Measurements from ENCODE around the gene TMEM240.

The TMEM240 gene

DNA sequence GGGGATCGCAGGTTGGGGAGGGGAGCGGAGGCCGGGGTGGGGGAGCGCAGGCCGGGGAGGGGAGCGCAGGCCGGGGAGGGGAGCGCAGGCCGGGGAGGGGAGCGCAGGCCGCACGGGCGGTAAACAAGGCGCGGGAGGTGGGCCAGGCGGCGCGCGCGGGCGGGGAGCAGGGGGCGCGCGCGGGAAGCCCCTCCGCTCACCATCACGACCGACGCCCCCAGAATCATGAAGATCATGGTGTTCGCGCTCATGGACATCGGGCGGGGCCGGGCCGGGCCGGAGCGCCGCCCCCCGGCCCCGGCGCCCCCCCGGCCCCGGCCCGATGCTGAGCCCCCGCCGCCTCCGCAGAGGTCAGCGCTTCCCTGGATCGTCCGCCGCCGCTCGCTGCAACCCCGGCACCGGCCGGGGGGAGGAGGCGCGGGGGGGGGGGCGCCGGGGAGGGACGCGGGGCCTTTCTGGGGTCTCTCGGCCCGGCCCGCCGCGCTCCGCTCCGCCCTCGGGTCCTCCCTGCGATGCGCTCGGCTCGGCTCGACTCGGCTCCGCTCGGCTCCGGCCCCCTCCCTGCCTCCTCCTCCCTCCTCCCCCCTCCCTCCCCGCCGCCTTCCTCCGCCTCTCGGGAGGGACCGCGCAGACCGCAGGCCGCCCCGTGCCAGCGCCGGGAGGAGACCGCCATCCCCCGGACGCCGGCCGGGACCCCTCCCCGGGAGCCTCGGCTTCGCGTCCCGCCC, at the start of gene TMEM240:
Gene TMEM240 (minus strand): TSS at position 535 of the 728 bp plus-strand sequence. CDS start 278 bp downstream, at position 257.
- DNase-seq (ENCODE audit: insufficient read length, low spot score) = peak; percentile 72
- FAIRE-seq = peak; percentile 4

DNA sequence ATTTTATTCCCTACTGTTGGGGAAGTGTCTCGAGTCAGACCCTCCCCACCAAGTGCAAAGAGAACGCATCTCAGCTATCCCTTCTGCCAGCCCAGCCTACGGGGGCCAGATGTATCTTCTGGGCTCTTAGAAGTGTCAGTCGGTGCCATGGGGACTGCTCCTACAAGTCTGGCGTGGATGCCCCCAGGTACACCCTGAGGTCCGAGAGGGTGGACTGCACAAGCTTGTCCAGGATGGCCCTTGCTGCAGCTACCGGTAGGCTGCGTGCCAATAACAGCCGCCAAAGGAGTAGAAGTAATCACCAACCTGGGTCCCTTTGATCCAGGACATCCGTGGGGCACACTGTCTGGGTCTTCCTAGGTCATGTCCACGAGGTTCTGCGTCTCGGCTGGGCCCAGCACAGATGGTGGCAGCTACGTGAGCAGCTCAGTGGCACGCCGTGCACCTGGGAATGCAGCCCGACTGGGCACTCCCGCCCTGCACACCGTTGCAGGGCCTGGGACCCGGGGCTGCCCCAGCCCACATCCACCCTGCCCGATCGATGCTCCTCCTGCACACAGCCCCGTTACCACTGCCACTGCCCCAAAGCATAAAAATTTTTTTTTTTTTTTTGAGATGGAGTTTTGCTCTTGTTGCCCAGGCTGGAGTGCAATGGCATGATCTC, 43.1 kb upstream of the TMEM240 start:
- no peak for DNase-seq (ENCODE audit: insufficient read length, low spot score)
- no peak for FAIRE-seq

DNA sequence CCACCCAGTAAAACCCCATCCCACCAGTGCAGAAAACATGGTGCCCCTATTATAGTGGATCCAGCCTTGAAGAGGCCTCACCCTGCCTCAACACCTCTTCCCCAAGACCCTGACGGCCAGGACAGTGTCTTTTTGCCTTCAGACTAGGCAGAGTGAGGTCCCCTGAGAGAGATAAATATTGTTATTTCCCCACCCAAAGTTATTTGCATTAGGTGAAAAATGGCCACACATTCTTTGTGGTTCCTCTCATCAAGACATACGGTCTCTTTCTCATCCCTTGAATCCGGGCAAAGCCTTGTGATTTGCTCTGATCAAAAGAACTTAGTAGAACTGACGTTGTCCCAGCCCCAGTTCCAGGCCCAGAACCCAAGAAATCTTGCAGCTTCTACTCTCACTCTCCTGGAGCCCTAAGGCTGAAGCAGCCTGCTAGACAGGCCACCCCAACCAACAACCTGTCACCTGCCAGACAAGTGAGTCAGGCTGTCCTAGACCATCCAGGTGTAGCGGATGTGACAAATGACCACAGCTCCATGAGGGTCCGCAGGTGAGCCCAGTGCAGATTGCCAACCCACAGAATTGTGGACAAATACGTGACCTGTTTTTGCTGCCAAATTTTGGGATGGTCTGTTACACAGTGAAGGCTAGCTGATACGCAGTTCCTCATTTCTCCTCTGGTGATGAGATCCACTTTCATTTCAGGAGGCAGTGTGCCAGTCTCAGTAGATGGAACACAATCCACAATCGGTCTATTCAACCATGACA, 42.3 kb upstream of the TMEM240 start:
- FAIRE-seq (no peak), DNase-seq (ENCODE audit: insufficient read length, low spot score) (no peak)

DNA sequence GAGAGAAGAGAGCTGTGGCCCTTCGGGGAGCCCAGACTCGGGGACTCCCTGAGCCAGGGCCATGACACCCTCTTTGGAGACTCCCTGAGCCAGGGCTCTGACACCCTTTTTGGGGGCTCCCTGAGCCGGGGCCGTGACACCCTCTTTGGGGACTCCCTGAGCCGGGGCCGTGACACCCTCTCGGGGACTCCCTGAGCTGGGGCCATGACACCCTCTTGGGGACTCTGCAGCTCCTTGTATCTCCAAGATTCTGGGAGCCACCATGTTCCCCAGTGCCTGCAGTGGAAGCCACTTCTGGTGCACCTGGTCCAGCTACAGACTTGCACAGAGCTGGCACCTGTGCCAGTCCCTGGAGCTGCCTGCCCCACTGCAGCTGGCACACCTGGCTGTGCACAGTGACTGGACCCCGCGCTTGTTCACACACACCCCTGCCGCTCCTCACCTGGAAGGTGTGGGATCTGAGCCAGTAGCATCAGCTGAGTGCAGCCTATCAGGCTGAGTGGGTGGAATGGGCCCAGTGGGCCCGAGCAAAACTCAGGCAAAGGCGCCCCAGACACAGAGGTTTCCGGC, 38.0 kb upstream of the TMEM240 start:
- FAIRE-seq (no peak), DNase-seq (ENCODE audit: insufficient read length, low spot score) (no peak)

DNA sequence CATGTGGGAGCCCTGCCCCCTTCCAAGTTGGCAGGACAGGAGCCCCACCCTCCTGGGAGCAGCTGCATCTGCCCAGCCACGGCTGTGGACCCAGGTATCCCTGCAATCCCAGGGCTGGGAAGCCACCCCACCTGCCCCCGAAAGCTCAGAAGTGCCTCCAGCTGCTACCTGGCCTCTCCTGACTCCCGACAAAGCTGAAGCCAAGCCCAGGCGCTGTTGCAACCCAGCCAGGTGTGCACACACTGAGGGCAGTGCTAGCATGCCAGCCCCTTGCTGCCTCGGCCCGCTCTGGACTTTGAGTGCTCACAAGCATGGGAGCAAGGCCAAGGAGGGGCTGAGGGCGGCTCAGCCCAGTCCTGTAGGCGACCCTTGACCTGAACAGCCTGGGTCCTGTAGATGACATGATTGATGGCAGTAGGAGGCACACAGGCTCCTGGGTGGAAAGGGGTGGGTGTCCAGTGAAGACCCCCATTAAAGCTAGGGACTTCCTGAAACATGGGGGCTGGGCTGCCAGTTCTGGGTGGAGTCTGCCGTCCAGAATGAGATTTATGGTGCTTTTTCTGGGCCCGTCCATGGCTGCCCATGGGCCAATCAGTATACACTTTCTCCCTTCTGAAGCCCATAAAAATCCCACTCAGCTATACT, 37.1 kb upstream of the TMEM240 start:
- no peak for DNase-seq (ENCODE audit: insufficient read length, low spot score)
- FAIRE-seq = no peak

DNA sequence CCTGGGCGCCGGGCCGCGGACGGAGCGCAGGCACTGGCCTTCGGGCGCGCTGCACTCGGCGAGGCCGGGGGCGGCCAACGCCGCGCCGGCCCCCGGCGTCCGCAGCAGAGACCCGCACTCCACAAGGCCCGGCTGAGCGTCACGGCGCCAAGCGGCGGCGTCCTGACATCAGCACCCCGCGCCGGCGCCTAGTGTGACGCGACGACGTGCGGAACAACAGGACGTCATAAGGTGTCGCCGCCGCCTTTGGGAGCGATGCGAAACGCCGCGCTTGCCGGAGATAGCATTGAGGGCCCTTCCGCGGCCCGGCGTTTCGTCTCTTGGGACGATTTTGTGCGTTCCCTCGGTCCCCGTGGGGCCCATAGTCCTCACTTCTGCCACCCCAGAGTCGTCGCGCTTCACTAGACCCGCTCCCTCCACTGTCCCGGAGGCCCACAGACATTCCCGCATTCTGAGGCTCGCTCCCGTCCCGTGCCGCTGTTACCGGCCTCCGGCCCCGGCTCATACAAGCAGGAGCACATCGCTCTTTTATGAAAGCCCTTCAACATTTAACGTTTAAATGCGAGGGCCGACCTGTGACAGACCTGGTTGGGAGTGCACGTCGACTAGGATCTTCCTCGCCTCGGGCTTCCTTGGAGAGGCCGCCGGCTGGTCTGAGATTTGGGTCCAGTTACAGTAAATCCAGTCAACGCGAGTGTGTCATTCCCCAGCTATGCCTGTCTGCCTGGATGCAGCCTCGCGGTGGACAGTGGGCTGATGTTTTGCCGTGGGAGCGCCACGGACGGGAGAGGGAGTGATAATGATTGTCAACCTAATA, 34.5 kb upstream of the TMEM240 start, which contains the start of gene SSU72:
Gene SSU72 (minus strand): TSS at position 143 of the 817 bp plus-strand sequence. CDS start 306 bp downstream, outside the sequence.
- peak; percentile 81 for FAIRE-seq
- DNase-seq (ENCODE audit: insufficient read length, low spot score) = peak; percentile 89

DNA sequence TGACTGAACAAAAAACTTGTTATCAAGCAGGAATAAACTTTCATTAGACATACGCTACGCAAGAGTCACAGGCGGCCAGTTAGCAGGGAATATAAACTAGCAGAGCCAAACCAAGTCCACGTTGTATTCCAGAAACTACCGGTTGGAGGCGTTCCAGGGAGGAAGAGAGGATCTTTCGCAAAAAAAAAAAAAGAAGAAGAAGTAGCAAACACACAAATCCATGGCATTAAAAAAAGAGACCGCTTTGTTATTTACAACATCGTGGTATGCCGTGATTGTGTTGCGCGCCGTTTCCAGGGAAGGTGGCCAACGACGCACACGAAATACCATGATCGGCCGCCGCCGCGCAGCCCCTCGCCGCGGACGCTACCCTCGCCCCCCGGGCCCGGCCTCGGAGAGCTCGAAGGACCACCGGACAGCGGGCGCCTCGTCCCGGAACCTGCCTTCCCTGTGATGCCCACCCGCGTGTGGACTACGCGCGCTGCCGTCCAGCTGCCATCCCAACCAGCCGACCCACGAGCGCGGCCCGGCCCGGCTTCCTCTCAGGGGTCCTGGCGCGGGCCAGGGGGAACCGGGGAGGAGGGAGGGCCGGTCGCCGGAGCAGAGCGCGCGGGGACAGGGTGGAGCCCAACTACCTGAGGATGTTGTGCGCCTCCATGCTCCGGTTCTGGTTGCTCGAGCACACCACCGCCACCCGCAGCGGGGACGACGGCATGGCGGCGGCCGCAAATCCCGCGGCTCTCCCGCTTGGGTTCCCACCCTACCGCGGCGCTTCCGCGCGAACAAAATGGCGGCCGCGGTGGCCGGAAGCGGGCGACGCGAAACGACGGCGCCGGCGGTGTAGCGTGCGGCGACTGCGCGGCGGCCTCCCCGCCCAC, 33.7 kb upstream of the TMEM240 start:
- no peak for FAIRE-seq

DNA sequence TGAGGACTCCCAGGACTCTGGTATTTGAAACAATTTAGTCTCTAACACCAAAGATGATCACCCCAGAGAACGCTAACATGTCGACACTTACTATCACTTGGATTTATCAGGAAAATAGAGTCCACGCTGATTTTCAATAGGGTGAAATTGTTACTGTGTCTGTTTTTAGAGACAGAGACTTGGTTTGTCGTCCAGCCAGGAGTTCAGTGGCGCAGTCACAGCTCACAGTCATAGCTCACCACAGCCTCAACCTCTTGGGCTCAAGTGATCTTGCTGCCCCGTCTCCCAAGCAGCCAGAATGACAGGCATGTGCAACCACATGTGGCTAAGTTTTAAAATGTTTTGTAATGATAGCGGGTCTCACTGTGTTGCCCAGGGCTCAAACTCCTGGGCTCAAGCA, 28.9 kb upstream of the TMEM240 start:
- no peak for DNase-seq (ENCODE audit: insufficient read length, low spot score)
- no peak for FAIRE-seq

More for the DNA sequence above, 33.7 kb upstream of the TMEM240 start:
- DNase-seq (ENCODE audit: insufficient read length, low spot score) = peak; percentile 67

DNA sequence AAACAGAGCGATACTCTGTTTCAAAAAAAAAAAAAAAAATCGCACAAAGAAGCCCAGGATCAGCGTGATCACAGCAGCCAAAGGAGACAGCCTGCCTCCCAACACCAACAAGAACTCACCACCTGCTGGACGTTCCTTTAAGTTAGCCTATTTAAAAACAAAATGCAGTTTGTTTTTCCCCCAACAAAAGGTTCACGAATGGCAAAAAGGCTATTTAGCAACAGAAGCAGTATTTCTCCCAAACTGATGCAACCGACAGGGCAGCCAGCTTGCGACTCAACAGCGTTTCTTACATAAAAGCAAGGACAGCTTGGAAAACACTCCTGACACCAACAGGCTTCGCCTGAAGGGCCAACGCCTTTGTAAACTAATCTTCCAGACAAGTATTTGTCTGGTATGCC, 27.5 kb upstream of the TMEM240 start:
- no peak for FAIRE-seq
- DNase-seq (ENCODE audit: insufficient read length, low spot score) = no peak

DNA sequence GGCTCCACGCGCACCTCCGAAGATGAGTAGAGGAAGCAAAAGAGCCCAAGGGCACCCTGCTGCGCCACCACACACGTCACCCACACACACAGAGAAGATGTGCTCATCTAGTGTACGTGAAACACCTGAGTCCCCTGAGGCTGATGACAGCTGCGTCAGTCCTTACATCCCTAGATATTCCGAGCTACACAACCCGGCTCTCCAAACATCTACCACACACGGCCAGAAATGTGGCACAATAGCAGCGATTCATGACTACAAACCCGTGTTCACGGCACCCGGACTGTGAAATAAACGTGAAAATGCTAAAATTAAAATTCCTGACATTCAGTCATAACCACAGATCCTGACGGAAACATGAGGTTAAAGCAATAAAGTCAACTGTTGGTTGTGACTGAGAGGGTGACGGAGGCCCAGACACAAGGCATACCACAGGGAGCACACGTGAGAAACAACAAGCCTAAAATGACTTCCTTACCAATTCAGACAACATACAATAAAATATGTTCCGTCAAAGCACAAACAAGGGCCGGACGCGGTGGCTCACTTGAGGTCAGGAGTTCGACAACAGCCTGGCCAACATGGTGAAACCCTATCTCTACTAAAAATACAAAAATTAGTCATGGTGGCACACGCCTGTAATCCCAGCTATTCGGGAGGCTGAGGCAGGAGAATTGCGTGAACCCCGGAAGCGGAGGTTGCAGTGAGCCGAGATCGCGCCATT, 26.9 kb upstream of the TMEM240 start:
- no peak for DNase-seq (ENCODE audit: insufficient read length, low spot score)
- FAIRE-seq = no peak

DNA sequence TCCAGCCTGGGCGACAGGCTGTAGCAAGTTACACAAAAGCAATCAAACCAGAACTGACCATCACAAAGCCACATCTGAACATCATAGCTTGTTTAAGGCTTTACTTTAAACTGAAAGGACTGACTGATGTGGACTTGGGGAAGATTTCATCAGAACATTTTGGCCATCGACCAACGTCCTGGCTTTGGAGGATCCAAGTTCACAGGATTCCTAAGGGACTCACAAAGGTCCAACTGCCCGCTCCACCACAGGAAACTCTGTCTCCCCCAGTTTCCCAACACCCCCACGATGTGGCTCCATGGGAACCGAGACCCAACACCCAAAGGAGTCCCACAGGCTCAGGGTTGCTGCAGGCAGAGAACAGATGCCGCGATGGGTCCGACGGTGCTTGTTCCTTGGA, 24.9 kb upstream of the TMEM240 start:
- no peak for FAIRE-seq
- no peak for DNase-seq (ENCODE audit: insufficient read length, low spot score)

DNA sequence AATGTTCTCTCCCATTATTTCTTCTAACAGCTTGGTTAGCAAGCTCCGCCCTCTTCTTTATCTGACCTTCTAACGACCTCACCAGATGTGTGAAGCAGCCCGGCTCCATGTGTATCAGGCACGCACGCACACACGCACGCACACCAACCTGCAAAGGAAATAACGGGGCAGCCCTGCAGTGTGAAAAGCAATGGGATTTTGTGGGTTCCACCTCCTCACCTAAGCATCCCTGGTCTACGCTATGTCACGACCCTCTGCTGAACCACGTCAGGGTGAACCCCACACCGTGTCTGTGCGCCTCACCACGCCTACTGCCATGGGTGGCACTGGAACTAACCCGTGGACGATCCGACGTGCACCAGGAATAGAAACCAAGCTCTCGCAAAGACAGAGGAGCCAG, 23.8 kb upstream of the TMEM240 start:
- FAIRE-seq = no peak
- no peak for DNase-seq (ENCODE audit: insufficient read length, low spot score)

DNA sequence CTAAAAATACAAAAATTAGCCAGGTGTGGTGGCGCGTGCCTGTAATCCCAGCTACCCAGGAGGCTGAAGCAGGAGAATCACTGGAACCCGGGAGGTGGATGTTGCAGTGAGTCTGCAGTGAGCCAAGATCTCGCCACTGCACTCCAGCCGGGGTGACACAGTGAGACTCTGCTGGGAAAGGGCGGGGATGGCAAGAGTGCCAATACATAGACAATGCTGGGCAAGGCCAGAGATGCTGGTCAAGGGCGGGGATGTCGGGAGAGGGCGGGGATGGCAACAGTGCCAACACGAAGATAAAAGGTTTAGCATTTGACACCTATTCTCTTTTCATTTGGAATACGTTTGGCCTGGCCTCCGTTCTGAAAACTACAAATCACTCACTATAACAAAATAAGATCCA, 23.3 kb upstream of the TMEM240 start:
- FAIRE-seq (no peak), DNase-seq (ENCODE audit: insufficient read length, low spot score) (no peak)

DNA sequence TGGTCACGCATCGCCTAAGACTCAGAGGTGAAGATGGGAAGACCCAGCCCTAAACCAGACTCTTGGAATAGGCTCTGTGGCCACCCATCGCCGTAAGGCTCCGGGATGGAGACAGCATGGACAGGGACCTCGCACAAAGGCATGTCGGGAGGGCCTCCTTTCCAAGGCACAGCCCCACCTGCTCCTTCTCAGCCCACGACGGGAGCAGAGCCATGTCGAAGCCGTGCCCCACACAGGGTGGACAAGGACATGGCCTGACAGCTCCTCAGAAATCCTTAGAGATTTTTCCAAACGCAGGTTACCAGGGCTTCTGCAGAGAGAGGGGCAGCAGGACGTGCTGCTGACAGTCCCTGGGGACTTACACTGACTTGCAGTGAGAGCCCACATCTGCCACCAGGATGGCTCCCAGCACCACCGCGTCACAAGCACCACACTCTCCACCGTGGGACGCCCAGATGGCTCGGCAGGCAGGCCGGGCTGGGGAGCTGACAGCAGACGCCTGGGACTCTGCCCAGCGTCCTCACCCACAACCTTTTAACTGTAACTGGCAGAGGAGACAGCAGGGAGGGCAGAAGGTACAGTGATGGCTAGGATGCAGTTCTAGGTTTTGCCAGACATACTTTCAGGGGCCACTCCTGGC, 22.3 kb upstream of the TMEM240 start:
- FAIRE-seq (no peak), DNase-seq (ENCODE audit: insufficient read length, low spot score) (no peak)

DNA sequence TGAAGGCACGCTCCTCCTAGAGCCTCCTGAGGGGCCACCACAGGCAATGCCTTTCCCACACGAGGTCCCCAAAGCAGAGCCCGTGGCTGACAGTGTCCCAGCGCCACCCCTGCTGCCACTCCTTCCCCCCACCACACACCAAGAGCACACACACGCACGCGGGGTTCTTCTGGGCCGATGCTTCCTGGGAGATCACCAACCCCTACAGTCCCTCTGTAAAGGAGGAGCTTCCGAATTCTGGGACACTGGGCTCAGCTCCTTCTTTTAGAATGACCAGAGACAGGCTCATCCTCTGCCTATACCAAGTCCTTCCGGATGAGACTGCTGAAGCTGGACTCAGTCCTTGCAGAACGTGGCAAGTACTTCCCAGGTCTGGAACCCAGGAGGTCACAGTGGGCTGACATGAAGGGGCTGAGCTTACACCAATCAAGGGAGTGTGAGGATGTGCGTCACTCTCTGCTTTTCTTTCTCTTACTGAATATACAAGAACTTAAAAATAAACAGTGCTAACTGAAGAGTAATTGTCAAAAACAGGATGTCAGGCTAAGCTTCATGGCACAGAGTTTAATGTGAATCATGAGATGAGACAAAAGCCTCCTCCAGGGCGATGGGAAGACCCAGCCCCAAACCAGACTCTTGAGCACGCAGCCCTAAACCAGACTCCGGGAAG, 21.5 kb upstream of the TMEM240 start:
- FAIRE-seq = no peak
- DNase-seq (ENCODE audit: insufficient read length, low spot score) = no peak

DNA sequence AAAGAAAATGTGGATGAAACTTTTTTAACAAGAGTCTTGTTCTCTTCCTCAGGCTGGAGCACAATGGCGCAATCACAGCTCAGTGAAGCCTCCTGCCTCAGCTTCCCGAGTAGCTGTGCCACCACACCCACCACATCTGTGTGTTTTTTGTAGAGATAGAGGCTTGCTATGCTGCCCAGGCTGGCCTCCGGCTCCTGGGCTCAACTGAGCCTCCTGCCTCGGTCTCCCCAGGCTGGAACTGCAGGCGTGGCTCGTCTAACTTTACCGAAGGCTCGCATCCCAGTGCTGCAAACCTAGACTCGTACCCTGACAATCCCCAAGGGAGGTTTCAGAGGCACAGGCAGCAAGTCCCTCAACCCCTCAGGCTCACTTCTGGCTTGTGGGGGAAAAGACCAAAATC, 19.8 kb upstream of the TMEM240 start:
- DNase-seq (ENCODE audit: insufficient read length, low spot score) (no peak), FAIRE-seq (no peak)

DNA sequence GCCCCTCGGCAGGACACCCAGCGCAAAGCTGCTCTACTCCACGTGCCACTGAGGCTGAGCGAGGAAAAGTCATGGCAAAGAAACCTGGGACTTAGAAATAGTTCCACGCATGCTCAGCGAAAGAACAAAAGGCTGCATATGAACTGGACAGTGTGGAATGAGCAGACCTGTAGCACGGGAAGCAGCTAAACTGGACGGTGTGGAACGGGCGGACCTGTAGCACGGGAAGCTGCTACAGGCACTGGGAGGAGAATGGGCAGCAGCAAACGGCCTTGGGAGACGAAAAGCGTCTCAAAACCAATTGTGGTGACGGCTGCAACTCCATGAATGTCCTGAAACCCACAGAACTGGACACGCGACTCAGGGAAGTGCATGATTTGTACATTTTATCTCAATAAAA, 18.6 kb upstream of the TMEM240 start:
- FAIRE-seq (no peak), DNase-seq (ENCODE audit: insufficient read length, low spot score) (no peak)

All from HTR-8/SVneo (cell line).